NB4 (cell line): Measurements from ENCODE around the gene XYLT1.
A peak's percentile ranks its signal among the peaks of the same experiment; 100 is the strongest.

Experiments used
- DNase-seq: peaks from one replicate; pipeline ENCODE4 v3.0.0; 2010; ENCODE audit warnings: low read depth
- H3K4me3 ChIP-seq: one replicate; pipeline ENCODE4 v1.5.1; 2011; ENCODE audit warnings: mild to moderate bottlenecking, low read depth, low read length, moderate library complexity
- CTCF ChIP-seq: IDR thresholded peaks from one replicate; pipeline ENCODE4 v1.5.1; 2012; ENCODE audit warnings: low read depth, low read length
- MYC ChIP-seq: IDR thresholded peaks from 2 replicates; pipeline ENCODE4 v1.6.1; 2011; ENCODE audit warnings: low read depth, low read length
- POLR2A ChIP-seq: IDR thresholded peaks from 2 replicates; pipeline ENCODE4 v1.6.1; 2011; ENCODE audit warnings: mild to moderate bottlenecking; ENCODE audit not compliant: insufficient read length; ENCODE audit errors: extremely low read depth
- TF ChIP-seq, protein P1 (sequence below): IDR thresholded peaks from 2 replicates; pipeline ENCODE4 v1.6.1; 2011; ENCODE audit warnings: low read depth, low read length

Gene XYLT1

DNA sequence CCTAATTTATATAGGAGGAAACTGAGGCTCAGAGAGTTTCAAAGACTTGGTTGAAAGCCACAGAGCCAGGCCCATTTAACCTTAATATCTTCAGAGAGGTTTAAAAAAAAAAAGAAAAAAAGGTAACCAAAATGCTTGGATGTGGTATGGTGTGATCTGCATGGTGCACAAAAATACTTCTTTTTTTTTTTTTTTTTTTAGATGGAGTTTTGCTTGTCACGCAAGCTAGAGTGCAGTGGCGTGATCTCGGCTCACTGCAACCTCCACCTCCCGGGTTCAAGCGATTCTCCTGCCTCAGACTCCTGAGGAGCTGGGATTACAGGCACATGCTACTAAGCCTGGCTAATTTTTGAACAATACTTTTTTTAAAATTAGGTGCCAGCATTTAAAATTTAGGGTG, 101.8 kb downstream of the XYLT1 start:
- TF ChIP-seq, protein P1, sequence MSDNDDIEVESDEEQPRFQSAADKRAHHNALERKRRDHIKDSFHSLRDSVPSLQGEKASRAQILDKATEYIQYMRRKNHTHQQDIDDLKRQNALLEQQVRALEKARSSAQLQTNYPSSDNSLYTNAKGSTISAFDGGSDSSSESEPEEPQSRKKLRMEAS = no peak
- TF ChIP-seq CTCF = no peak
- TF ChIP-seq MYC = no peak
- no peak for TF ChIP-seq POLR2A
- no peak for DNase-seq
- peak overlapping the region; percentile 50 for H3K4me3 ChIP-seq

GRCh38 chr16:17368446-17368845, 102.3 kb downstream of the XYLT1 start:
- no peak for DNase-seq
- TF ChIP-seq, protein P1 = no peak
- TF ChIP-seq MYC = no peak
- no peak for TF ChIP-seq POLR2A
- TF ChIP-seq CTCF = no peak
- H3K4me3 ChIP-seq = peak overlapping the region; percentile 50

DNA sequence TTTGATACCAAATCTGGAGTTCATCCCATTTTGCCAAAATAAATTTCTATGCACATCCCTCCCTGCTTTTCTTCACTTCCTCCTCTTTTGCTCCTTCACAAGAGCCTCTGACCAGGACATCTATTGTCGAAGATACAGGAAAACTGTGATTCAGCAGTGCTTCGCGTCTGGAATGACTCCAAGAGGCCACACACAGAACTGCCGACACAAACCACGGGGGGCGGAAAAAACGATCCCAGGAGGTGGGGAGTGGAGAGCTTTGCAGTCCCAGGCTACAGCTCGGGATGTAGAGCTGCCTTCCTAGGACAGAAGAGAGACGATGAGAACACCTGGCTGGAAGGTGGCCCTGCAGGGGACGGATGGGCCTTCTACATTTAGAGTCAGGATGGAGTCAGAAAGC, 102.8 kb downstream of the XYLT1 start:
- no peak overlapping the region for H3K4me3 ChIP-seq
- TF ChIP-seq POLR2A = no peak
- no peak for DNase-seq

GRCh38 chr16:17367036-17367435, 103.7 kb downstream of the XYLT1 start:
- TF ChIP-seq, protein P1 = peak; percentile 72
- TF ChIP-seq POLR2A = no peak
- TF ChIP-seq MYC = no peak
- no peak overlapping the region for H3K4me3 ChIP-seq
- no peak for DNase-seq

GRCh38 chr16:17366299-17366961, 104.3 kb downstream of the XYLT1 start:
- TF ChIP-seq MYC (no peak), POLR2A (no peak), CTCF (no peak)
- TF ChIP-seq, protein P1 = no peak
- no peak overlapping the region for H3K4me3 ChIP-seq
- DNase-seq = no peak

- no peak for DNase-seq
- TF ChIP-seq POLR2A = no peak
- no peak for TF ChIP-seq MYC
- TF ChIP-seq, protein P1 = no peak
- TF ChIP-seq CTCF = no peak
- no peak overlapping the region for H3K4me3 ChIP-seq
These were observed 105.0 kb downstream of the XYLT1 start for GRCh38 chr16:17365591-17366298.

GRCh38 chr16:17365211-17365541, 105.6 kb downstream of the XYLT1 start:
- no peak for TF ChIP-seq MYC
- TF ChIP-seq CTCF = no peak
- TF ChIP-seq, protein P1 = peak; percentile 70
- peak; percentile 80 for DNase-seq
- H3K4me3 ChIP-seq = no peak overlapping the region
